T-helper 1 cell treated with Interleukin-12 subunit alpha and Interleukin-12 subunit beta and Interleukin-4 antibody, amounts not matched to agents 30 μg/mL and 1 μg/mL, for 36 hours (primary cell): ENCODE measurements around the gene FASTK.

Experiments used
- H3K27ac Mint-ChIP-seq: one replicate; pipeline ENCODE4 v1.8.0; 2021; ENCODE audit warnings: mild to moderate bottlenecking, mixed read lengths
- H3K27me3 Mint-ChIP-seq: one replicate; pipeline ENCODE4 v1.8.0; 2021; ENCODE audit warnings: low read depth, mixed read lengths
- H3K36me3 Mint-ChIP-seq: one replicate; pipeline ENCODE4 v1.8.0; 2021; ENCODE audit warnings: low read depth, mixed read lengths
- H3K4me1 Mint-ChIP-seq: one replicate; pipeline ENCODE4 v1.8.0; 2021; ENCODE audit warnings: low read depth, mixed read lengths
- H3K4me3 Mint-ChIP-seq: one replicate; pipeline ENCODE4 v1.8.0; 2021; ENCODE audit warnings: mild to moderate bottlenecking, moderate library complexity, mixed read lengths
- H3K9me3 Mint-ChIP-seq: one replicate; pipeline ENCODE4 v1.8.0; 2021; ENCODE audit warnings: mixed read lengths

FASTK gene

DNA sequence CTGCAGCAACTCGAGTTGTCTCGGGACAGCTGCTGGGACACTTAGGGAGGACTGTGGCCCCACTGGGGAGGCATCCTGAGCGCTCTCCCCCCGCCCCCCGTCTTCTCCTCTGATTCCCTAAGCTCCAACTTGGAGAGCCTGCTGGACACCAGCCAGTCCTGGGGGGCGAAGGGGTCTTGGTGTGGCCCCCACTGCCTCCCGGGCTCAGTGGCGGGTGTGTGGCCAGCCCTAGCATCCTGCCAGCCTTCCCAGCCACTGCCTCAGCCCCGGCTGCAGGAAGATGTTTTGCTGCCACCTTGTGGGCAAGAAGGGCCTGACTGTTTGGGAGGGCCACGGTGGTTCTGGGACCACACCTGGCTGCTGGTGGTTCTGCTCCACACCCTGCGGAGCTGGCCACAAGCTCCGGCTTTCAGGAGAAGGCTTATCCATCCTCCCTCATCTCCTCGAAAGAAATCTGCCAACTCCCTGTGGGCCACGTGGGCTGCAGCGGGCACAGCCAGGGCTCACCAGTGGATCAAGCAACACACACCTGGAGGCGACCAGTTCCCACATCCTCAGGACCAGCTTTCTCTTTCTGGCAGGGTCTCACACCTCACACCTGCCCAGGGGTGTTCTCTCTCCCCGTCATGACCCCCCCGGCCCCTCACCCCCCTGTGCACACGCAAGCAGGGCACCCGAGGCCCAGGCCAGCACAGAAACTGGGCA lies 30.5 kb upstream of the FASTK start:
- H3K4me1 Mint-ChIP-seq: peaks cover 3% of the 10 kb centered on the region
- no peak overlapping the region for H3K27ac Mint-ChIP-seq
- no peaks in the 10 kb centered on the region for H3K9me3 Mint-ChIP-seq
- H3K27me3 Mint-ChIP-seq: peaks cover 25% of the 10 kb centered on the region
- no peak overlapping the region for H3K4me3 Mint-ChIP-seq
- no peaks in the 10 kb centered on the region for H3K36me3 Mint-ChIP-seq

GRCh38 chr7:151110236-151110940 lies 29.8 kb upstream of the FASTK start:
- no peak overlapping the region for H3K4me3 Mint-ChIP-seq
- H3K36me3 Mint-ChIP-seq: no peaks in the 10 kb centered on the region
- H3K9me3 Mint-ChIP-seq: no peaks in the 10 kb centered on the region
- no peak overlapping the region for H3K27ac Mint-ChIP-seq
- H3K4me1 Mint-ChIP-seq: peaks cover 3% of the 10 kb centered on the region
- H3K27me3 Mint-ChIP-seq: peaks cover 20% of the 10 kb centered on the region

DNA sequence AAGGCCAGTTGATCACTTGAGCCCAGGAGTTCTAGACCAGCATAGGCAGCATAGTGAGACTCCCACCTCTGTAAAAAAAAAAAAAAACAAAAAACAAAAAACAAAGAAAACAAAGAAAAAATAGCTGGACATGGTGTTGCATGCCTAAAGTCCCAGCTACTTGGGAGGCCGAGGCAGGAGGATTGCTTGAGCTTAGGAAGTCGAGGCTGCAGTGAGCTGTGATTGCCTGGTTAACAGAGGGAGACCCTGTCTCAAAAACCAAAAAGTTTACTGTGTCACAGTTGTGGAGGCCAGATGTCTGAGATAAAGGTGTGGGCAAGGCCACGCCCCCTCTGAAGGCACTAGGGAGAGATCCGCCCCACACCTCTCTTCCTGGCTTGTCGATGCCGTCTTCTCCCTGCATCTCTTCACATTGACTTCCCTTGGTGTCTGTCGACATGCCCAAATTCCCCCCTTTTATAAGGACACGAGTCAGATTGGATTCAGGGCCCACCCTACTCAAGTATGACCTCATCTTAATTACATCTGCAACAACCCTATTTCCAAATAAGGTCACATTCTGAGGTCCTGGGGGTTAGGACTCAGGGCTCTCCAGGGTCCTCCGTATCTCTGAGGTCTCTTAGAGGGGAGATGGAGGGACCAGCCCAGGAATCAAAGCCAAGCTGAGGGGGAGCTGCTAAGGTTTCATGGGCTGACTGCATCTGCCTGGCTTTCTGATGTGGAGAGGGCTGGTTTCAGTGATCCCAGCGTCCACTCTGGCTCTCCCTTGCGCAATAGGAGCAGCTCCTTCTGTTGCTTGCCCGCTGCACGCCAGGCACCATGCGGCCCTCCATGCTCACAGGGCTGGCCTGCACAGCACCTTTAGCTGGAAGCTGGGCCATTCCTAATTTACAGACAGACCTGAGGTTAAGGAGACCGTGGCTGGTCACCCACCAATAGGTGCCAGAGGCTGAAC lies 28.8 kb upstream of the FASTK start:
- Mint-ChIP-seq H3K27ac (no peak overlapping the region), H3K9me3 (no peaks in the 10 kb centered on the region), H3K27me3 (peaks cover 20% of the 10 kb centered on the region), H3K36me3 (peaks cover 1% of the 10 kb centered on the region), H3K4me1 (peaks cover 3% of the 10 kb centered on the region), H3K4me3 (no peak overlapping the region)

DNA sequence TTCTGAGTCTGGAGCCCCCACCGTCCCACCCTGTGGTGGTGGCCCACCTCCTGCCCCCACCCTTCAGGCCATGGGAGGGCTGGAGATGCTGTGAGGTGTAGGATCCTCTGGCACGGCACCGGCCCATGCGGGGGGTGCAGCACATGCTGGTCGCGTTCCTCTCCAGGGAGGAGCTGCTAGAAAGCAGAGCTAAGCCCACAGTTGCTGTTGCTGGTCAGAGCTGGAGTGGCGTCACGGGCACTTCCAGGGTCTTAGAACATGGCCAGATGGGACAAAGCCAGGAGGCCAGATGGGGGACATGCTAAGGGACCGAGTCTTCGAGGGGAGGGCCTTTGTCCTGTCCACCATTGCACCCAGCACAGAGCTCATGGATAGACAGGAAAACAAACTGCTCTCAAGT lies 27.3 kb upstream of the FASTK start:
- H3K4me1 Mint-ChIP-seq: peaks cover 3% of the 10 kb centered on the region
- H3K27me3 Mint-ChIP-seq: peaks cover 8% of the 10 kb centered on the region
- peaks cover 1% of the 10 kb centered on the region for H3K36me3 Mint-ChIP-seq
- H3K27ac Mint-ChIP-seq: no peak overlapping the region
- H3K4me3 Mint-ChIP-seq: no peak overlapping the region
- no peaks in the 10 kb centered on the region for H3K9me3 Mint-ChIP-seq

DNA sequence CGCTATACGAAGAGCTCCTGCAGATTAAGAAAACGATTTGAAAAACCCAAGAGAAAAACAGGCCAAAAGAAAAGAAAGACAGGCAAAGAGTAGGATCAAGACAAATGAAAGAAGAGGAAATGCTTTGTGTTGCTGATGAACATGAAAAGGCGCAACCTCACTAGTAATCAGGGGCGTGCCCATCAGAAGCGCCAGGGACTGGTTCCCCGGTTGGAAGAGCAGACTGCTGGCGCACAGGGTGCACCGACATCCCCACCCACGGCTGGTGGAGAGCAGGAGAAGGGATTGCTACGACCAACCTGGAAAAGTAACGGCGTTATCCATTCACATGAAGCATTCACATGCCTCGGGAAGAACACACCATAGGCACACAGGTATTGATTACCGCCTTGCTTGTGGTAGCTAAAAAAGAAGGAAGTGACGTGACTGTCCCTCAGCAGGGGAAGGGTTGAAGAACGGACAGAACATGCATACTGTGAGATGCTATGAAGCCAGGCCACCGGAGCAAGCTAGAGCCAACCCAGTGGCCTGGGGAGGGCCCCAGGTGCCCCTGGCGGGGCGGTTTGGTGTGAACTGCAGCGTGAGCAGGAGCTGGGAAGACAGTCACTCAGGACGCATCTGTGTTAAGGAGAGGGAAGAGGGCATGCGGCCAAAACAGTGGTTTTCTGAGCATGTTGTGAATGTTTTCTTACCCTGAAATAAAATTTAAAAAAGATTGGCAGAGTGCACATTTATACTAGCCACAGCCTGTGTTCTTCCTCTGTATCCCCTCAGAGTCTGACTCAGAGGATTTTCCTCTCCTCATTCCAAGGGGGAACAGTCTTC lies 24.0 kb upstream of the FASTK start:
- H3K36me3 Mint-ChIP-seq: peaks cover 1% of the 10 kb centered on the region
- H3K4me3 Mint-ChIP-seq: no peak overlapping the region
- no peaks in the 10 kb centered on the region for H3K9me3 Mint-ChIP-seq
- no peaks in the 10 kb centered on the region for H3K4me1 Mint-ChIP-seq
- H3K27me3 Mint-ChIP-seq: no peaks in the 10 kb centered on the region
- H3K27ac Mint-ChIP-seq: no peak overlapping the region

GRCh38 chr7:151103973-151104372 lies 23.4 kb upstream of the FASTK start:
- Mint-ChIP-seq H3K36me3 (peaks cover 1% of the 10 kb centered on the region), H3K27ac (no peak overlapping the region)

DNA sequence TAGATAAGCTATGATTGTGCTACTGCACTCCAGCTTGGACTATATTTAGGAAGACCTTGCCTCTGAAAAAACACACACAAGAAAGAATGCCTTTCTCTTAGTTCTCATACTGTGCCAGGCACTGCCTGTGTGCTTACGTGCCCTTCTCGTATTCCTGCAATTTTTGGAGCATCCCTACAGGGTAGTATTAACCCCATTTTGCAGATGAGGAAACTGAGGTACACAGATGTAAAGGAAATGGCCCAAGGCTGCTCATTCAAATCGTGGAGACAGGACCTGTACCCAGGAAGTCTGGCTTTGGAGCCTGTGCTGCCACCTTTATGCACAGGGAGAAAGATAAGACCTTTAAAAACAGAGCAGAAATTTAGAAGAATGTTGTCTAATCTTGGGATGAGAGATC lies 22.4 kb upstream of the FASTK start:
- Mint-ChIP-seq H3K4me3 (no peak overlapping the region), H3K4me1 (no peaks in the 10 kb centered on the region), H3K9me3 (no peaks in the 10 kb centered on the region), H3K27ac (no peak overlapping the region), H3K36me3 (peaks cover 1% of the 10 kb centered on the region), H3K27me3 (no peaks in the 10 kb centered on the region)

More at GRCh38 chr7:151103973-151104372, 23.4 kb upstream of the FASTK start:
- no peak overlapping the region for H3K4me3 Mint-ChIP-seq
- H3K4me1 Mint-ChIP-seq: no peaks in the 10 kb centered on the region
- no peaks in the 10 kb centered on the region for H3K27me3 Mint-ChIP-seq
- H3K9me3 Mint-ChIP-seq: no peaks in the 10 kb centered on the region

DNA sequence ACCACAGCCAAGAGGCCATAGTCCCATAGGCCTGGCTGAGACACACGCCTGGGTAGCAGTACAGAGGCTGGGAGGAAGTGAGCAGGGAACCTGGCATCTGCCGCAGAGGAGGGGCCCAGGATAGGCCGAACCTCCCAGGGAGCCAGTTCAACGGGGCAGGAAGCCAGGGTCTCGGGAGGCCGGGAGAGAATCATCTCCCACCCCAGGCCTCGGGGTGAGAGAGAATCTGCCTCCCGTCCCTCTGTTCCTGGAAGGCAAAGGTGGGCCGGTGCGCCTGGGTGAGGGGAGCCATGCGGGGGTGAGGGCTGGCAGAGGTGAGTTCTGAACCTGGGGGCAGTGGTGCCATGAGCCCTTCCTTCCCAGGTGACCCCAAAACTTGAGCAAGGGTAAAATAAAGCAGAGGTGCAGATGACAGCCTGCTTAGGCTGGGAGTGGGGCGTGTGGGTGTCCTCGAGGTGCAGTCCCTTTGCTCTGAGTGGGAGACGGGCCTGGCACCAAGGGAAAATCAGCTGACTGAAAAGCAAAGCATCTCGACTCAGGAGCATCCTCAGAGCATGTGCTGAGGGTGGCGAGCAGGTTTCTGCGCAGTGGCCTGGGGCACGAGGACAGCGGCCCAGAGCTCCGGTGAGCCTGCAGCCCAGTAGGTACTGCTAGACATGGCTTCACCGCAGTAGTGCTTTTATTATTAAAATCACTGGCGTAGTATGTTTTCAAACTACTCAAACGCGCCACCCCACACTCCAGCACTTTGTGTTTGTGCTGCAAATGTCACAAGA lies 21.2 kb upstream of the FASTK start:
- H3K27ac Mint-ChIP-seq: no peak overlapping the region
- no peak overlapping the region for H3K4me3 Mint-ChIP-seq
- H3K9me3 Mint-ChIP-seq: no peaks in the 10 kb centered on the region
- no peaks in the 10 kb centered on the region for H3K4me1 Mint-ChIP-seq
- H3K27me3 Mint-ChIP-seq: no peaks in the 10 kb centered on the region
- H3K36me3 Mint-ChIP-seq: peaks cover 1% of the 10 kb centered on the region

- Mint-ChIP-seq H3K9me3 (no peaks in the 10 kb centered on the region), H3K27ac (no peak overlapping the region), H3K4me1 (no peaks in the 10 kb centered on the region), H3K36me3 (peaks cover 1% of the 10 kb centered on the region), H3K27me3 (no peaks in the 10 kb centered on the region), H3K4me3 (no peak overlapping the region)
Observed at GRCh38 chr7:151100921-151101320, 20.3 kb upstream of the FASTK start.

DNA sequence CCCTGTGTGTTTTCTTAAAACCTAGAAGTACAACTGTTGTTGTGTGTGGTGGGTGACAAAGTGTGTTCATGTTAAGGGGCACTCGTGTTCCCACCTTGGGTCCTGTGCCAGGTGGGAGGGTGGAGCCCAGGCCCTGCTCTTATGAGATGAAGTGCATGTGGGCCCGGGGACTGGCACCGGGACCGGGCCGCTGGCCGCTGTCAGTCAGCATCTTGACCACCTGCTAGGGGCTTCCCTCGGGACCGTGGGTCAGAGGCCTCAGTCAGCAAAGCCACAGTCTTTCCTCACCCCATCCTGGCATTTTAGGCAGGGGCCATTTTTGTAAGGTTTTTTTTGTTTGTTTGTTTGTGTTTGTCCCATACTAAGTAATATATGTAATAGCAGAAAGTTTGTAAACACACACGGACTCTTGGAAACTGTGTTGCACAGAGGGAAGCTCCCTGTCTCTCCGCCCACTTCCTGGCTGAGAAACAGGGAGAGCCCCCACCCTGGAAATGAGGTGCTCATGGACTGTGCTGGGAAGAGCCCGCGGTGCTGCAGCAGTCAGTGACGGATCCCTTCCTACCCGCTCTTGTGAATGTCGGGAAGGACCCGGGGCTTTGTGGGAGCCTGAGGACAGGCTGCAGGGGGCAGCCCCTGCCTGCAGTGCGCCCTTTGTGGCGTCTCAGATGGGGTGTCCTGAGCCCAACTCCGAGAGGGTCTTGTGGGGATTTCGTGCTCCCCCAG lies 19.0 kb upstream of the FASTK start:
- Mint-ChIP-seq H3K36me3 (no peaks in the 10 kb centered on the region), H3K4me1 (peaks cover 2% of the 10 kb centered on the region), H3K27me3 (no peaks in the 10 kb centered on the region), H3K27ac (no peak overlapping the region), H3K4me3 (no peak overlapping the region), H3K9me3 (no peaks in the 10 kb centered on the region)

GRCh38 chr7:151095828-151096475 lies 15.3 kb upstream of the FASTK start:
- Mint-ChIP-seq H3K36me3 (no peaks in the 10 kb centered on the region), H3K27ac (no peak overlapping the region)

GRCh38 chr7:151095123-151095797 lies 14.7 kb upstream of the FASTK start:
- Mint-ChIP-seq H3K4me3 (no peak overlapping the region), H3K4me1 (peaks cover 2% of the 10 kb centered on the region), H3K9me3 (no peaks in the 10 kb centered on the region), H3K27ac (no peak overlapping the region), H3K27me3 (no peaks in the 10 kb centered on the region), H3K36me3 (no peaks in the 10 kb centered on the region)

More at GRCh38 chr7:151095828-151096475, 15.3 kb upstream of the FASTK start:
- Mint-ChIP-seq H3K4me1 (peaks cover 2% of the 10 kb centered on the region), H3K4me3 (no peak overlapping the region), H3K27me3 (no peaks in the 10 kb centered on the region), H3K9me3 (no peaks in the 10 kb centered on the region)
